HepG2 (cell line): ENCODE results near the gene BRD2. TPM values are rescaled to one million over a fixed set of nuclear protein-coding genes. Genes with fewer than 3 reads are reported as not detected.
A peak's percentile ranks its signal among the peaks of the same experiment; 100 is the strongest.

Experiments used
- ATAC-seq: fragments of 200-7000 bp; cut with Tn5 transposase; 3 replicates; pipeline ENCODE4 v1.9.1; 2020; ENCODE audit warnings: mild to moderate bottlenecking, moderate library complexity
- BruUV-seq: library from RNA; stranded (reverse); fragments of 400-500 nt; replicated peaks from 2 replicates; lab custom pipeline; 2021; lab: Mats Ljungman, UMichigan
- CTCF ChIA-PET: fragments of 300-600 bp; formaldehyde crosslinking; extraction: SDS; loops from one replicate; lab custom pipeline; 2021; ENCODE audit warnings: low total read pairs, inconsistent platforms, low intra/inter-chr PET ratio; lab: Yijun Ruan, JAX
- POLR2A ChIA-PET: fragments of 350-600 bp; sonication (Branson Sonifier 250); formaldehyde crosslinking; loops from one replicate; lab custom pipeline; 2020; ENCODE audit warnings: antibody characterized with exemption, inconsistent platforms; lab: Yijun Ruan, JAX
- DNase-seq: peaks from one replicate; pipeline ENCODE4 v3.0.0-alpha.2; 2015; ENCODE audit warnings: low spot score
- FAIRE-seq: peaks from 3 replicates; lab custom pipeline; 2011; peaks lifted over from hg19 to GRCh38; lab: Jason Lieb, UNC
- H2AFZ ChIP-seq: one replicate; pipeline ENCODE4 v1.6.1; 2011; ENCODE audit warnings: low read length, inconsistent platforms
- H3K27ac ChIP-seq: fragments of 300-600 bp; 3 replicates; pipeline ENCODE4 v1.8.0; 2011; ENCODE audit warnings: mixed run types, mild to moderate bottlenecking, mixed read lengths, low read length, inconsistent platforms; ENCODE audit not compliant: insufficient read depth; ENCODE audit errors: extremely low read length
- H3K27me3 ChIP-seq, 2 experiments: fragments of 200-600 bp in 1 of 2; 2 replicates in 1 of 2; 3 replicates in 1 of 2; pipeline versions ENCODE4 v1.6.0 to v1.8.0; 2011; ENCODE audit warnings: low read length in 2 of 2, mild to moderate bottlenecking in 2 of 2, moderate library complexity in 2 of 2, inconsistent platforms in 1 of 2; ENCODE audit not compliant: insufficient read depth in 2 of 2, control insufficient read depth in 1 of 2
- H3K36me3 ChIP-seq, 2 experiments: fragments of 200-600 bp in 1 of 2; replicated peaks in 1 of 2; 2 replicates in 1 of 2; 3 replicates in 1 of 2; pipeline versions ENCODE4 v1.5.1 to v1.8.0; 2011; ENCODE audit warnings: low read length in 2 of 2, inconsistent platforms in 1 of 2; ENCODE audit not compliant: insufficient read depth in 2 of 2, control insufficient read depth in 1 of 2
- H3K4me1 ChIP-seq: 2 replicates; pipeline ENCODE4 v1.5.1; 2012; ENCODE audit warnings: low read length, inconsistent platforms; ENCODE audit not compliant: insufficient read depth
- H3K4me2 ChIP-seq: 2 replicates; pipeline ENCODE4 v1.6.0; 2011; ENCODE audit warnings: low read depth, low read length, inconsistent platforms
- H3K4me3 ChIP-seq, 3 experiments: fragments of 200-600 bp in 1 of 3; sonication (generic), shearing (Covaris generic) in 1 of 3; replicated peaks in 1 of 3; 2 replicates each; pipeline ENCODE4 v1.5.1; 2011 to 2016; ENCODE audit warnings: low read length in 3 of 3, inconsistent platforms in 2 of 3, low read depth in 2 of 3, mild to moderate bottlenecking in 2 of 3, control low read depth in 1 of 3, mixed read lengths in 1 of 3; ENCODE audit not compliant: insufficient read depth in 1 of 3
- H3K79me2 ChIP-seq: one replicate; pipeline ENCODE4 v1.6.1; 2011; ENCODE audit warnings: low read length, inconsistent platforms; ENCODE audit not compliant: insufficient read depth
- H3K9ac ChIP-seq: 2 replicates; pipeline ENCODE4 v1.6.0; 2011; ENCODE audit warnings: mild to moderate bottlenecking, low read depth, low read length, inconsistent platforms; ENCODE audit not compliant: insufficient read depth
- H3K9me3 ChIP-seq: 2 replicates; pipeline ENCODE4 v1.5.1; 2012; ENCODE audit warnings: mild to moderate bottlenecking, low read length
- H4K20me1 ChIP-seq: 2 replicates; pipeline ENCODE4 v1.6.0; 2011; ENCODE audit warnings: inconsistent platforms, mild to moderate bottlenecking, low read length, moderate library complexity; ENCODE audit not compliant: insufficient read depth
- ARNT2 ChIP-seq: sonication (generic); formaldehyde crosslinking; IDR thresholded peaks from 2 replicates; pipeline ENCODE4 v1.8.0; 2022; ENCODE audit warnings: mild to moderate bottlenecking, low read depth, missing genetic modification reagents, moderate library complexity
- ATF1 ChIP-seq: IDR thresholded peaks from 2 replicates; pipeline ENCODE4 v1.6.1; 2016; ENCODE audit warnings: mild to moderate bottlenecking, control low read depth
- BRD4 ChIP-seq: sonication (generic); formaldehyde crosslinking; IDR thresholded peaks from 2 replicates; pipeline ENCODE4 v1.4.0; 2020; ENCODE audit warnings: missing genetic modification reagents
- CENPT ChIP-seq: sonication (generic); formaldehyde crosslinking; IDR thresholded peaks from 2 replicates; pipeline ENCODE4 v1.8.0; 2022; ENCODE audit warnings: low read depth, mild to moderate bottlenecking, moderate library complexity, missing genetic modification reagents
- KDM2A ChIP-seq: sonication (generic); formaldehyde crosslinking; IDR thresholded peaks from 2 replicates; pipeline ENCODE4 v1.4.0; 2020; ENCODE audit warnings: low read depth, missing genetic modification reagents, borderline replicate concordance
- RBM22 ChIP-seq: fragments of 200-400 bp; formaldehyde crosslinking; optimal IDR thresholded peaks from 2 replicates; pipeline ENCODE3; 2017; ENCODE audit warnings: mild to moderate bottlenecking, low read length, moderate library complexity
- RNF2 ChIP-seq: fragments of 450-650 bp; conservative IDR thresholded peaks from 2 replicates; pipeline ENCODE4 v1.6.1; 2016; ENCODE audit warnings: low read depth
- TAF15 ChIP-seq: fragments of 200-400 bp; formaldehyde crosslinking; IDR thresholded peaks from one replicate; pipeline ENCODE4 v1.6.1; 2018; ENCODE audit warnings: mild to moderate bottlenecking, low read depth, low read length; ENCODE audit not compliant: poor library complexity, severe bottlenecking
- ZBTB42 ChIP-seq: sonication (generic); formaldehyde crosslinking; IDR thresholded peaks from 2 replicates; pipeline ENCODE4 v1.5.0; 2020; ENCODE audit warnings: mild to moderate bottlenecking, missing genetic modification reagents
- ZNF205 ChIP-seq: IDR thresholded peaks from 2 replicates; pipeline ENCODE4 v1.6.1; 2018; ENCODE audit warnings: missing biosample characterization, missing genetic modification reagents
- ZNF317 ChIP-seq: sonication (generic); formaldehyde crosslinking; IDR thresholded peaks from 2 replicates; pipeline ENCODE4 v1.5.0; 2020; ENCODE audit warnings: mild to moderate bottlenecking, missing genetic modification reagents
- ZNF335 ChIP-seq: sonication (generic); formaldehyde crosslinking; IDR thresholded peaks from 2 replicates; pipeline ENCODE4 v1.4.0; 2020; ENCODE audit warnings: missing genetic modification reagents
- WGBS: methylation state at CpG from one replicate; pipeline ENCODE4 v1.1.6; 2017; ENCODE audit warnings: low lambda C conversion rate; 5-methylcytosine and 5-hydroxymethylcytosine counted together
- in situ Hi-C: cut with HindIII; loops from 2 replicates; pipeline ENCODE4 v1.10.0; 2017; ENCODE audit warnings: low pct_unique_long_range_greater_than_20kb; ENCODE audit not compliant: extremely low pct_ligation_motif_present
- intact Hi-C: fragments of 100-400 bp; cut with micrococcal nuclease; formaldehyde crosslinking; loops from one replicate; pipeline ENCODE4 v1.10.0; 2022; ENCODE audit not compliant: unreplicated experiment
- polyA plus RNA-seq, 8 experiments: library from polyadenylated mRNA; depleted of rRNA in 3 of 8; stranded (reverse) in 7 of 8; unstranded in 1 of 8; fragments of >200 nt; fragmentation: Illumina TruSeq in 4 of 8; extraction: Trizol in 4 of 8; gene quantifications; 2 replicates each; pipeline versions ENCODE4 v1.2.1 to v1.2.3, GENCODE V29; 2011 to 2016; ENCODE audit warnings: low read depth in 4 of 8, missing spikeins in 1 of 8, mixed read lengths in 1 of 8; ENCODE audit not compliant: insufficient read depth in 1 of 8
- total RNA-seq, 5 experiments: library from RNA; depleted of rRNA; stranded (reverse); fragments of >200 nt; fragmentation: Illumina TruSeq; extraction: Trizol; gene quantifications; 2 replicates each; pipeline ENCODE4 v1.2.3, GENCODE V29; 2016; ENCODE audit warnings: low read depth in 1 of 5
- TF ChIP-seq, protein P1 (sequence below): IDR thresholded peaks from 2 replicates; pipeline ENCODE4 v1.6.1; 2016; ENCODE audit warnings: missing genetic modification reagents, missing compliant biosample characterization
- TF ChIP-seq, protein P2 (sequence below): sonication (generic); formaldehyde crosslinking; IDR thresholded peaks from 2 replicates; pipeline ENCODE4 v1.5.0; 2020; ENCODE audit warnings: mild to moderate bottlenecking, missing genetic modification reagents
- TF ChIP-seq, protein P3 (sequence below): sonication (generic); formaldehyde crosslinking; IDR thresholded peaks from 2 replicates; pipeline ENCODE4 v1.4.0; 2020; ENCODE audit warnings: missing genetic modification reagents, borderline replicate concordance

Gene BRD2
- total and polyA plus RNA-seq, 2 of the 13 experiments (the other 11 are each of a cell fraction or from before 2014, with no cell fraction given) = 143 to 202 TPM

- FAIRE-seq = no peak
- no peaks in the 10 kb centered on the region for H3K9me3 ChIP-seq
- no peaks in the 10 kb centered on the region for H3K79me2 ChIP-seq
- ChIA-PET CTCF (no interaction called here), POLR2A (no interaction called here)
- no TSS peak for BruUV-seq
- in situ Hi-C loops = no loop called here
- WGBS = 50% methylated on average over 25 of the region's 26 CpGs
- H4K20me1 ChIP-seq = no peaks in the 10 kb centered on the region
- intact Hi-C loops = no loop called here
- TF ChIP-seq ARNT2 (no peak), RNF2 (no peak), TAF15 (no peak), CENPT (CRISPR knock-in tag) (no peak), ZNF317 (CRISPR knock-in tag) (no peak), KDM2A (CRISPR knock-in tag) (no peak), ZBTB42 (CRISPR knock-in tag) (no peak), ATF1 (CRISPR knock-in tag) (no peak), ZNF335 (no peak), RBM22 (no peak), BRD4 (CRISPR knock-in tag) (no peak), ZNF205 (no peak)
- TF ChIP-seq, protein P1, sequence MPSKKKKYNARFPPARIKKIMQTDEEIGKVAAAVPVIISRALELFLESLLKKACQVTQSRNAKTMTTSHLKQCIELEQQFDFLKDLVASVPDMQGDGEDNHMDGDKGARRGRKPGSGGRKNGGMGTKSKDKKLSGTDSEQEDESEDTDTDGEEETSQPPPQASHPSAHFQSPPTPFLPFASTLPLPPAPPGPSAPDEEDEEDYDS (CRISPR knock-in tag) = no peak
- TF ChIP-seq, protein P2, sequence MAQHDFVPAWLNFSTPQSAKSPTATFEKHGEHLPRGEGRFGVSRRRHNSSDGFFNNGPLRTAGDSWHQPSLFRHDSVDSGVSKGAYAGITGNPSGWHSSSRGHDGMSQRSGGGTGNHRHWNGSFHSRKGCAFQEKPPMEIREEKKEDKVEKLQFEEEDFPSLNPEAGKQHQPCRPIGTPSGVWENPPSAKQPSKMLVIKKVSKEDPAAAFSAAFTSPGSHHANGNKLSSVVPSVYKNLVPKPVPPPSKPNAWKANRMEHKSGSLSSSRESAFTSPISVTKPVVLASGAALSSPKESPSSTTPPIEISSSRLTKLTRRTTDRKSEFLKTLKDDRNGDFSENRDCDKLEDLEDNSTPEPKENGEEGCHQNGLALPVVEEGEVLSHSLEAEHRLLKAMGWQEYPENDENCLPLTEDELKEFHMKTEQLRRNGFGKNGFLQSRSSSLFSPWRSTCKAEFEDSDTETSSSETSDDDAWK (CRISPR knock-in tag) = no peak
- TF ChIP-seq, protein P3, sequence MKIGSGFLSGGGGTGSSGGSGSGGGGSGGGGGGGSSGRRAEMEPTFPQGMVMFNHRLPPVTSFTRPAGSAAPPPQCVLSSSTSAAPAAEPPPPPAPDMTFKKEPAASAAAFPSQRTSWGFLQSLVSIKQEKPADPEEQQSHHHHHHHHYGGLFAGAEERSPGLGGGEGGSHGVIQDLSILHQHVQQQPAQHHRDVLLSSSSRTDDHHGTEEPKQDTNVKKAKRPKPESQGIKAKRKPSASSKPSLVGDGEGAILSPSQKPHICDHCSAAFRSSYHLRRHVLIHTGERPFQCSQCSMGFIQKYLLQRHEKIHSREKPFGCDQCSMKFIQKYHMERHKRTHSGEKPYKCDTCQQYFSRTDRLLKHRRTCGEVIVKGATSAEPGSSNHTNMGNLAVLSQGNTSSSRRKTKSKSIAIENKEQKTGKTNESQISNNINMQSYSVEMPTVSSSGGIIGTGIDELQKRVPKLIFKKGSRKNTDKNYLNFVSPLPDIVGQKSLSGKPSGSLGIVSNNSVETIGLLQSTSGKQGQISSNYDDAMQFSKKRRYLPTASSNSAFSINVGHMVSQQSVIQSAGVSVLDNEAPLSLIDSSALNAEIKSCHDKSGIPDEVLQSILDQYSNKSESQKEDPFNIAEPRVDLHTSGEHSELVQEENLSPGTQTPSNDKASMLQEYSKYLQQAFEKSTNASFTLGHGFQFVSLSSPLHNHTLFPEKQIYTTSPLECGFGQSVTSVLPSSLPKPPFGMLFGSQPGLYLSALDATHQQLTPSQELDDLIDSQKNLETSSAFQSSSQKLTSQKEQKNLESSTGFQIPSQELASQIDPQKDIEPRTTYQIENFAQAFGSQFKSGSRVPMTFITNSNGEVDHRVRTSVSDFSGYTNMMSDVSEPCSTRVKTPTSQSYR (CRISPR knock-in tag) = no peak
- H3K27me3 ChIP-seq = peaks cover 11 to 53% of the 10 kb centered on the region in 2 experiments
- H3K4me3 ChIP-seq = no peak overlapping the region
- no peak for DNase-seq
- no peak overlapping the region for H3K27ac ChIP-seq
- no peaks in the 10 kb centered on the region for H3K4me1 ChIP-seq
- H3K4me2 ChIP-seq = no peak overlapping the region
- no peak overlapping the region for H3K9ac ChIP-seq
- H2AFZ ChIP-seq = no peak overlapping the region
- H3K36me3 ChIP-seq = no peaks in the 10 kb centered on the region
- peak; percentile 33; the same call in 2 of the 3 replicates for ATAC-seq
Measured at GRCh38 chr6:33007831-33008400, 39.5 kb downstream of the BRD2 start.
